ENCODE data around the gene TMEM121B.
A peak's percentile ranks its signal among the peaks of the same experiment; 100 is the strongest.

The TMEM121B gene

GRCh38 chr22:17101475-17102296, 19.5 kb downstream of the TMEM121B start:
- Histone ChIP-seq H3K27me3 (ENCODE audit: insufficient read depth, low read length, poor library complexity, severe bottlenecking) (no peaks in the 10 kb centered on the region), H3K4me3 (ENCODE audit: low read length, poor library complexity, severe bottlenecking) (no peak overlapping the region), H3K79me2 (ENCODE audit: insufficient read depth, low read length) (peaks cover 8% of the 10 kb centered on the region; the same call in 1 of the 2 replicates), H4K20me1 (ENCODE audit: insufficient read depth, low read length, poor library complexity, severe bottlenecking) (no peaks in the 10 kb centered on the region), H3K9ac (ENCODE audit: low read depth, low read length, poor library complexity, severe bottlenecking) (no peak overlapping the region), H3K4me2 (ENCODE audit: low read depth, low read length, poor library complexity, severe bottlenecking) (no peak overlapping the region), H3F3A (ENCODE audit: low read depth) (peaks cover 8% of the 10 kb centered on the region; the same call in 1 of the 2 replicates), H3K4me1 (ENCODE audit: insufficient read depth, low read length, poor library complexity, severe bottlenecking) (peaks cover 26% of the 10 kb centered on the region), H3K9me2 (replicated peaks; ENCODE audit: low read depth, low read length) (no peaks in the 10 kb centered on the region), H3K36me3 (ENCODE audit: insufficient read depth, low read length) (peaks cover 81% of the 10 kb centered on the region; the same call in 1 of the 2 replicates), H2AFZ (ENCODE audit: low read length) (no peak overlapping the region), H3K9me3 (ENCODE audit: insufficient read depth, low read depth, low read length) (no peaks in the 10 kb centered on the region)
- TF ChIP-seq EZH2phosphoT487 (IDR thresholded peaks at IDR 0.05; ENCODE audit: borderline replicate concordance) = no peak
- TF ChIP-seq, protein P1, sequence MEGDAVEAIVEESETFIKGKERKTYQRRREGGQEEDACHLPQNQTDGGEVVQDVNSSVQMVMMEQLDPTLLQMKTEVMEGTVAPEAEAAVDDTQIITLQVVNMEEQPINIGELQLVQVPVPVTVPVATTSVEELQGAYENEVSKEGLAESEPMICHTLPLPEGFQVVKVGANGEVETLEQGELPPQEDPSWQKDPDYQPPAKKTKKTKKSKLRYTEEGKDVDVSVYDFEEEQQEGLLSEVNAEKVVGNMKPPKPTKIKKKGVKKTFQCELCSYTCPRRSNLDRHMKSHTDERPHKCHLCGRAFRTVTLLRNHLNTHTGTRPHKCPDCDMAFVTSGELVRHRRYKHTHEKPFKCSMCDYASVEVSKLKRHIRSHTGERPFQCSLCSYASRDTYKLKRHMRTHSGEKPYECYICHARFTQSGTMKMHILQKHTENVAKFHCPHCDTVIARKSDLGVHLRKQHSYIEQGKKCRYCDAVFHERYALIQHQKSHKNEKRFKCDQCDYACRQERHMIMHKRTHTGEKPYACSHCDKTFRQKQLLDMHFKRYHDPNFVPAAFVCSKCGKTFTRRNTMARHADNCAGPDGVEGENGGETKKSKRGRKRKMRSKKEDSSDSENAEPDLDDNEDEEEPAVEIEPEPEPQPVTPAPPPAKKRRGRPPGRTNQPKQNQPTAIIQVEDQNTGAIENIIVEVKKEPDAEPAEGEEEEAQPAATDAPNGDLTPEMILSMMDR (conservative IDR thresholded peaks at IDR 0.05; ENCODE audit: low read length) = no peak

- Histone ChIP-seq H3K4me2 (ENCODE audit: low read depth, low read length, poor library complexity, severe bottlenecking) (no peak overlapping the region), H3K36me3 (ENCODE audit: insufficient read depth, low read length) (peaks cover 72% of the 10 kb centered on the region; the same call in 1 of the 2 replicates)
Measured at GRCh38 chr22:17100621-17101020, 20.5 kb downstream of the TMEM121B start.

DNA sequence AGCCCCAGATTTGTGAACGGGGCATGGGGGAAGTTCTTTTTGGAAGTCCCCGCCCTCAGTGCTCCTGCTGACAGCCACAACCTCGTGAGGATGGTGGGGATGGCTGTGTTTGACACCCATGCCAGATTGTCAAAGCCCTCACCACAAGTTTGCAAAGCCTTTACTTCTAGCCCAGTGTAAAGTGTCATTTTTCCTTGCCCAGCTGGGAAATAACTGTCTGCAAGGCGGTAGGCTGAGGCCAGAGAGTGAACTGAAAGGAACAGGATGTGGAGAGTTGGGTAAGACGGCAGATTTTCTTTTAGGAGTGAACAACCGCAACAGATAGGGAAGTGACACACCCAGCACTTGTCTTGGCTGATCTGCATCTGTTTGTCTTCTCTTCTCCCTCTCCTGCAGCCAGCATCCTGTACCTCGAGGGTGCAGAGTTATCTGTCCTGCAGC, 22.8 kb downstream of the TMEM121B start:
- no peak for TF ChIP-seq EZH2phosphoT487 (IDR thresholded peaks at IDR 0.05; ENCODE audit: borderline replicate concordance)
- TF ChIP-seq, protein P1 (conservative IDR thresholded peaks at IDR 0.05; ENCODE audit: low read length) = no peak
- Histone ChIP-seq H3K79me2 (ENCODE audit: insufficient read depth, low read length) (peaks cover 35% of the 10 kb centered on the region), H3K9ac (ENCODE audit: low read depth, low read length, poor library complexity, severe bottlenecking) (peak overlapping the region; percentile 49), H3K9me2 (replicated peaks; ENCODE audit: low read depth, low read length) (no peaks in the 10 kb centered on the region), H3K4me3 (ENCODE audit: low read length, poor library complexity, severe bottlenecking) (peak overlapping the region; percentile 15), H3K36me3 (ENCODE audit: insufficient read depth, low read length) (peaks cover 55% of the 10 kb centered on the region; the same call in 1 of the 2 replicates), H3K27me3 (ENCODE audit: insufficient read depth, low read length, poor library complexity, severe bottlenecking) (no peaks in the 10 kb centered on the region), H3K4me2 (ENCODE audit: low read depth, low read length, poor library complexity, severe bottlenecking) (peak overlapping the region; percentile 60), H3K4me1 (ENCODE audit: insufficient read depth, low read length, poor library complexity, severe bottlenecking) (peaks cover 31% of the 10 kb centered on the region), H3K9me3 (ENCODE audit: insufficient read depth, low read depth, low read length) (no peaks in the 10 kb centered on the region), H4K20me1 (ENCODE audit: insufficient read depth, low read length, poor library complexity, severe bottlenecking) (peaks cover 7% of the 10 kb centered on the region), H3F3A (ENCODE audit: low read depth) (peaks cover 8% of the 10 kb centered on the region; the same call in 1 of the 2 replicates), H2AFZ (ENCODE audit: low read length) (no peak overlapping the region)

More at GRCh38 chr22:17100621-17101020, 20.5 kb downstream of the TMEM121B start:
- Histone ChIP-seq H2AFZ (ENCODE audit: low read length) (no peak overlapping the region), H3K9me2 (replicated peaks; ENCODE audit: low read depth, low read length) (no peaks in the 10 kb centered on the region), H3F3A (ENCODE audit: low read depth) (peaks cover 8% of the 10 kb centered on the region; the same call in 1 of the 2 replicates), H3K4me1 (ENCODE audit: insufficient read depth, low read length, poor library complexity, severe bottlenecking) (peaks cover 29% of the 10 kb centered on the region), H3K9ac (ENCODE audit: low read depth, low read length, poor library complexity, severe bottlenecking) (no peak overlapping the region), H3K4me3 (ENCODE audit: low read length, poor library complexity, severe bottlenecking) (no peak overlapping the region), H3K27me3 (ENCODE audit: insufficient read depth, low read length, poor library complexity, severe bottlenecking) (no peaks in the 10 kb centered on the region), H4K20me1 (ENCODE audit: insufficient read depth, low read length, poor library complexity, severe bottlenecking) (peaks cover 6% of the 10 kb centered on the region), H3K79me2 (ENCODE audit: insufficient read depth, low read length) (peaks cover 17% of the 10 kb centered on the region), H3K9me3 (ENCODE audit: insufficient read depth, low read depth, low read length) (no peaks in the 10 kb centered on the region)
- no peak for TF ChIP-seq EZH2phosphoT487 (IDR thresholded peaks at IDR 0.05; ENCODE audit: borderline replicate concordance)
- TF ChIP-seq, protein P1 (conservative IDR thresholded peaks at IDR 0.05; ENCODE audit: low read length) = no peak
